Lower leg skin (tissue), 3 donors: ENCODE measurements around the gene PGM1.

Experiments used
- CTCF ChIP-seq, 3 donors: fragments of 450-650 bp; IDR thresholded peaks; one replicate each; pipeline ENCODE4 v1.5.1; 2016; ENCODE audit warnings: antibody characterized with exemption in 3 of 3, mild to moderate bottlenecking in 3 of 3, moderate library complexity in 2 of 3
- POLR2A ChIP-seq, 2 donors: fragments of 450-650 bp; IDR thresholded peaks; one replicate each; pipeline ENCODE4 v1.6.1; 2016 to 2017; ENCODE audit warnings: antibody characterized with exemption in 2 of 2, mild to moderate bottlenecking in 1 of 2, moderate library complexity in 1 of 2

DNA sequence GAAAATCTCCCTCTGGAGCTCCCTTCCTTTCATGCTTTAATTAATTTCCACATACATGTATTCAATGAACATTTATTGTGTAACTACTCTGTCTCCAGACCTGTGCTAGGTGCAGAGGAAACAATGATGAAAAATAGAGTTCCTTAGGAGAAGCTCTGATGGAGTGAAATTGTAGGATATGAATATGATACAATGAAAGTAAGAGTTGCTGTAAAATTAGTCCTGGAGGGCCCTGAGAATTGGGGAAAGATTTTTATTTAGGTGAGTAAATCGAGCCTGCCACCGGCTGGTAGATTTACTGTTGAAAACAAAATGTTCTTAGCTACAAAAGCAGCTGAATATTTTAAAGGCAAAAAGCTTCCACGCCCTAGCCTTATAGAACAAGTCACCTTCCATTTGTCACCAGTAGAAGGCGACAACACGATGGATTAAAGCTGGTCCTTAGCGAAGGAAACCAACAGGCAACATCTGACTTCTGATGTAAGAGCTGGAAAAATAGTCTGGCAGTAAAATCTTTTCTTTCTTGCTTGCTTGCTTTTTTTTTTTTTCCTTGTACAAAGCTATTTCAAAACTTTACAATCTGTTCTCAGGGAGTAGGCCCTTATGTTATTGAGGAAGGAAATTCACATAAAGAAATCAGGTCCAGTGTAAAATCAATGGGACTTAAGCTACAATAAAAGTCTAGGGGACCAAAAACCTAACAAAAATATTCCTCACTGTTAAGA, 98.7 kb downstream of the PGM1 start:
- peak in 1 of 3 donors; percentile 33 for TF ChIP-seq CTCF (IDR thresholded peaks at IDR 0.05)
- TF ChIP-seq POLR2A (IDR thresholded peaks at IDR 0.05) = no peak
